ENCODE measurements around the gene EIF2D.
"Not testable (repeated sequence)": the region's sequence is repeated elsewhere in the genome, so short reads cannot be mapped to it uniquely, and the experiment has no call there.

EIF2D gene

GRCh38 chr1:206584683-206585082 lies 27.6 kb downstream of the EIF2D start:
- TF ChIP-seq ZFX (IDR thresholded peaks at IDR 0.05), result no peak
- no peak for TF ChIP-seq CTCF (conservative IDR thresholded peaks at IDR 0.05)

GRCh38 chr1:206583707-206584648 lies 28.3 kb downstream of the EIF2D start:
- no peak overlapping the region for H3K27ac ChIP-seq
- TF ChIP-seq CTCF (conservative IDR thresholded peaks at IDR 0.05), result peak; percentile 95
- TF ChIP-seq ZFX (IDR thresholded peaks at IDR 0.05), result no peak

More at GRCh38 chr1:206584683-206585082, 27.6 kb downstream of the EIF2D start:
- no peak overlapping the region for H3K27ac ChIP-seq

GRCh38 chr1:206582971-206583706 lies 29.1 kb downstream of the EIF2D start:
- H3K27ac ChIP-seq, result no peak overlapping the region
- TF ChIP-seq CTCF (conservative IDR thresholded peaks at IDR 0.05) (no peak), ZFX (IDR thresholded peaks at IDR 0.05) (no peak)

GRCh38 chr1:206582537-206582936 lies 29.7 kb downstream of the EIF2D start:
- no peak overlapping the region for H3K27ac ChIP-seq
- TF ChIP-seq CTCF (conservative IDR thresholded peaks at IDR 0.05), result no peak
- no peak for TF ChIP-seq ZFX (IDR thresholded peaks at IDR 0.05)

- TF ChIP-seq CTCF (conservative IDR thresholded peaks at IDR 0.05) (no peak), ZFX (IDR thresholded peaks at IDR 0.05) (no peak)
- H3K27ac ChIP-seq, result no peak overlapping the region
These were observed 30.7 kb downstream of the EIF2D start for GRCh38 chr1:206581571-206581981.

- H3K27ac ChIP-seq, result not testable (repeated sequence)
These were observed 31.2 kb downstream of the EIF2D start for GRCh38 chr1:206581114-206581497.

- no peak overlapping the region for H3K27ac ChIP-seq
- TF ChIP-seq ZFX (IDR thresholded peaks at IDR 0.05) (no peak), CTCF (conservative IDR thresholded peaks at IDR 0.05) (no peak)
These were observed 31.7 kb downstream of the EIF2D start for GRCh38 chr1:206580438-206581113.

Data from C4-2B (cell line).